Mammary epithelial cell (primary cell): ENCODE measurements around the gene COL26A1.

Experiments
- EZH2 ChIP-seq: IDR thresholded peaks from 2 replicates; pipeline ENCODE4 v1.6.1; 2012; ENCODE audit warnings: low read length, inconsistent platforms, borderline replicate concordance
- TF ChIP-seq, protein P1 (sequence below), 2 donors: IDR thresholded peaks in 1 of 2; conservative IDR thresholded peaks in 1 of 2; 2 replicates each; pipeline ENCODE4 v1.5.1; 2011 to 2012; ENCODE audit warnings: inconsistent platforms in 2 of 2, low read length in 2 of 2, mild to moderate bottlenecking in 2 of 2, control low read depth in 1 of 2, low read depth in 1 of 2; ENCODE audit not compliant: insufficient read depth in 1 of 2; ENCODE audit errors: extremely low read depth in 1 of 2

DNA sequence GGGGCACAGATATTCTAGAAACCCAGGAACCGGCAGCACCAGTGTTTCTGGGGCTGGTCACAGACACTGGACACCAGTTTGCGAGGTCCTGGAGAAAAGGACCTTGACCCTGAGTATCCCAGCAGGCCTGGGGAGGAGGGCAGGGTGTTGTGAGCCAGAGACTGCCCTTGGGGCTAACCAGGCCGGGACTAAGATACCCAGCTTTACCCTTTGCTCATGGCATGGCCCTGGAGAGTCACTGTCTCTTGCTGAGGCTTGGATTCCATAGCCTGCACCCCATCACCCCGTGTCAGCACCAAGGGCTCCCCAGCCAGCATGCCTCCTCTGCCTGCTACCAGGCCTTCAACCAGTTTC lies 124.4 kb downstream of the COL26A1 start:
- TF ChIP-seq, protein P1, sequence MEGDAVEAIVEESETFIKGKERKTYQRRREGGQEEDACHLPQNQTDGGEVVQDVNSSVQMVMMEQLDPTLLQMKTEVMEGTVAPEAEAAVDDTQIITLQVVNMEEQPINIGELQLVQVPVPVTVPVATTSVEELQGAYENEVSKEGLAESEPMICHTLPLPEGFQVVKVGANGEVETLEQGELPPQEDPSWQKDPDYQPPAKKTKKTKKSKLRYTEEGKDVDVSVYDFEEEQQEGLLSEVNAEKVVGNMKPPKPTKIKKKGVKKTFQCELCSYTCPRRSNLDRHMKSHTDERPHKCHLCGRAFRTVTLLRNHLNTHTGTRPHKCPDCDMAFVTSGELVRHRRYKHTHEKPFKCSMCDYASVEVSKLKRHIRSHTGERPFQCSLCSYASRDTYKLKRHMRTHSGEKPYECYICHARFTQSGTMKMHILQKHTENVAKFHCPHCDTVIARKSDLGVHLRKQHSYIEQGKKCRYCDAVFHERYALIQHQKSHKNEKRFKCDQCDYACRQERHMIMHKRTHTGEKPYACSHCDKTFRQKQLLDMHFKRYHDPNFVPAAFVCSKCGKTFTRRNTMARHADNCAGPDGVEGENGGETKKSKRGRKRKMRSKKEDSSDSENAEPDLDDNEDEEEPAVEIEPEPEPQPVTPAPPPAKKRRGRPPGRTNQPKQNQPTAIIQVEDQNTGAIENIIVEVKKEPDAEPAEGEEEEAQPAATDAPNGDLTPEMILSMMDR (conservative IDR thresholded peaks at IDR 0.05 in 1 of 2, IDR thresholded peaks at IDR 0.05 in 1 of 2; ENCODE audit: extremely low read depth in 1 of 2, insufficient read depth in 1 of 2, low read depth in 1 of 2, low read length in 2 of 2) = no peak
- TF ChIP-seq EZH2 = no peak
